HepG2 (cell line): ENCODE results near the gene MYL11. TPM values are rescaled to one million over a fixed set of nuclear protein-coding genes. Genes with fewer than 3 reads are reported as not detected.
A peak's percentile ranks its signal among the peaks of the same experiment; 100 is the strongest.

Experiments
- CREB1 ChIP-seq, 2 experiments: fragments of 450-650 bp in 1 of 2; IDR thresholded peaks; 2 replicates each; pipeline ENCODE4 v1.6.1; 2016 to 2017; ENCODE audit warnings: control low read depth in 1 of 2, mild to moderate bottlenecking in 1 of 2, missing compliant biosample characterization in 1 of 2, missing genetic modification characterization in 1 of 2
- ELF3 ChIP-seq: IDR thresholded peaks from 2 replicates; pipeline ENCODE4 v1.6.1; 2016; ENCODE audit warnings: missing genetic modification reagents, missing compliant biosample characterization
- FOSL2 ChIP-seq: sonication (generic); formaldehyde crosslinking; IDR thresholded peaks from 2 replicates; pipeline ENCODE4 v1.4.0; 2020; ENCODE audit warnings: missing genetic modification reagents
- FOXO1 ChIP-seq: sonication (generic); formaldehyde crosslinking; IDR thresholded peaks from 2 replicates; pipeline ENCODE4 v1.4.0; 2020; ENCODE audit warnings: missing genetic modification reagents
- GLI4 ChIP-seq: sonication (generic); formaldehyde crosslinking; IDR thresholded peaks from 2 replicates; pipeline ENCODE4 v1.5.1; 2020; ENCODE audit warnings: missing genetic modification reagents, mild to moderate bottlenecking, moderate library complexity, borderline replicate concordance
- KDM6A ChIP-seq: IDR thresholded peaks from 2 replicates; pipeline ENCODE4 v1.6.1; 2016; ENCODE audit warnings: low read depth
- MXI1 ChIP-seq: IDR thresholded peaks from 3 replicates; pipeline ENCODE4 v1.6.1; 2012; ENCODE audit warnings: low read depth, low read length, inconsistent platforms, borderline replicate concordance
- PHF20 ChIP-seq: sonication (generic); formaldehyde crosslinking; IDR thresholded peaks from 2 replicates; pipeline ENCODE4 v1.5.0; 2020; ENCODE audit warnings: mild to moderate bottlenecking, missing genetic modification reagents
- RAD21 ChIP-seq: fragments of 450-650 bp; formaldehyde crosslinking; IDR thresholded peaks from 2 replicates; pipeline ENCODE4 v1.5.0; 2020; ENCODE audit warnings: mild to moderate bottlenecking
- SIN3A ChIP-seq: IDR thresholded peaks from 2 replicates; pipeline ENCODE4 v1.6.1; 2011; ENCODE audit warnings: low read depth, mild to moderate bottlenecking, control low read depth, low read length, borderline replicate concordance
- TMF1 ChIP-seq: sonication (generic); formaldehyde crosslinking; IDR thresholded peaks from 2 replicates; pipeline ENCODE4 v1.8.1; 2022; ENCODE audit warnings: low read depth, missing genetic modification reagents
- YEATS4 ChIP-seq: sonication (generic); formaldehyde crosslinking; IDR thresholded peaks from 2 replicates; pipeline ENCODE4 v1.4.0; 2020; ENCODE audit warnings: missing genetic modification reagents, borderline replicate concordance
- ZBTB4 ChIP-seq: sonication (generic); formaldehyde crosslinking; IDR thresholded peaks from 2 replicates; pipeline ENCODE4 v1.4.0; 2020; ENCODE audit warnings: missing genetic modification reagents, mild to moderate bottlenecking, borderline replicate concordance
- ZMAT3 ChIP-seq: sonication (generic); formaldehyde crosslinking; conservative IDR thresholded peaks from 2 replicates; pipeline ENCODE4 v1.7.0; 2021; ENCODE audit warnings: missing genetic modification reagents
- ZNF460 ChIP-seq: sonication (generic); formaldehyde crosslinking; IDR thresholded peaks from 2 replicates; pipeline ENCODE4 v1.5.1; 2020; ENCODE audit warnings: missing genetic modification reagents, mild to moderate bottlenecking, borderline replicate concordance
- ZNF629 ChIP-seq: sonication (generic); formaldehyde crosslinking; conservative IDR thresholded peaks from 2 replicates; pipeline ENCODE4 v1.5.0; 2020; ENCODE audit warnings: missing genetic modification reagents
- ZNF670 ChIP-seq: sonication (generic); formaldehyde crosslinking; IDR thresholded peaks from 2 replicates; pipeline ENCODE4 v1.8.0; 2022; ENCODE audit warnings: mild to moderate bottlenecking, missing genetic modification reagents, borderline replicate concordance
- ZNF703 ChIP-seq: sonication (generic); formaldehyde crosslinking; IDR thresholded peaks from 2 replicates; pipeline ENCODE4 v1.5.1; 2020; ENCODE audit warnings: missing genetic modification reagents, mild to moderate bottlenecking, moderate library complexity, borderline replicate concordance
- ZNF780A ChIP-seq: sonication (generic); formaldehyde crosslinking; IDR thresholded peaks from 2 replicates; pipeline ENCODE4 v1.8.0; 2022; ENCODE audit warnings: mild to moderate bottlenecking, missing genetic modification reagents, moderate library complexity
- polyA plus RNA-seq, 8 experiments: library from polyadenylated mRNA; depleted of rRNA in 3 of 8; stranded (reverse) in 7 of 8; unstranded in 1 of 8; fragments of >200 nt; fragmentation: Illumina TruSeq in 4 of 8; extraction: Trizol in 4 of 8; gene quantifications; 2 replicates each; pipeline versions ENCODE4 v1.2.1 to v1.2.3, GENCODE V29; 2011 to 2016; ENCODE audit warnings: low read depth in 4 of 8, missing spikeins in 1 of 8, mixed read lengths in 1 of 8; ENCODE audit not compliant: insufficient read depth in 1 of 8
- total RNA-seq, 5 experiments: library from RNA; depleted of rRNA; stranded (reverse); fragments of >200 nt; fragmentation: Illumina TruSeq; extraction: Trizol; gene quantifications; 2 replicates each; pipeline ENCODE4 v1.2.3, GENCODE V29; 2016; ENCODE audit warnings: low read depth in 1 of 5
- TF ChIP-seq, protein P1 (sequence below): sonication (generic); formaldehyde crosslinking; IDR thresholded peaks from 2 replicates; pipeline ENCODE4 v1.5.0; 2020; ENCODE audit warnings: mild to moderate bottlenecking, missing genetic modification reagents
- TF ChIP-seq, protein P2 (sequence below): sonication (generic); formaldehyde crosslinking; IDR thresholded peaks from 2 replicates; pipeline ENCODE4 v1.5.1; 2020; ENCODE audit warnings: mild to moderate bottlenecking, missing genetic modification reagents, borderline replicate concordance
- TF ChIP-seq, protein P3 (sequence below): sonication (generic); formaldehyde crosslinking; IDR thresholded peaks from 2 replicates; pipeline ENCODE4 v1.5.1; 2020; ENCODE audit warnings: missing genetic modification reagents, mild to moderate bottlenecking, borderline replicate concordance

The MYL11 gene
- total and polyA plus RNA-seq, 2 of the 13 experiments (the other 11 are each of a cell fraction or from before 2014, with no cell fraction given): not detected

DNA sequence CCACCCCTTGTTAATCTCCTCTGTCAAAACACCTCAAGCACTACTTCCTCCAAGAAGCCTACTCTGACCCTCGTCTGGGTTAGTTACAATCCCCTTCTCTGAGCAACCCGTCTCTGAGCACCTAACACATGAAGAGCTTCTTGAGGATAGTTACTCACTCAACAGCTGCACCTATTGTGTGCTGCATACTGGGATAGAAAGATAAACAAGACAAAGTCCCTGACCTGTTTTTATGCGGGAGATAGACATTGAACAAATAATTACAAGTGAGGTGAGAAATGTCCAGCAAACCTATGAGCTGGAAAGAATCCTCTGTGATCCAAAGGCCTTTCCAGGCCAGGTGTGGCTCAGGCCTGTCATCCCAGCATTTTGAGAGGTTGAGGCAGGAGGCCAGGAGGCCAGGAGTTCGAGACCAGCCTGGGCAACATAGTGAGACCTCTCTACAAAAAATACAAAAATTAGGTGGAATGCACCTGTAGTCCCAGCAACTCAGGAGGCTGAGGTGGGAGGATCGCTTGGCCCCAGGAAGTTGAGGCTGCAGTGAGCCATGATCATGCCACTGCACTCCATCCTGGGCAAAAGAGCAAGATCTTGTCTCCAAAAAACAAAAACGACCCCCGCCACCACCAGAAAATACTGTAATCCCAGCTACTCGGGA, 27.3 kb downstream of the MYL11 start (continued):
- no peak for TF ChIP-seq CREB1 (IDR thresholded peaks at IDR 0.05)
- peak; percentile 67 for TF ChIP-seq CREB1 (CRISPR knock-in tag; IDR thresholded peaks at IDR 0.05)
- peak; percentile 90 for TF ChIP-seq FOXO1 (CRISPR knock-in tag)
- peak; percentile 46 for TF ChIP-seq FOSL2
- TF ChIP-seq PHF20: peak; percentile 45; the same call in 1 of the 2 replicates
- peak; percentile 68; the same call in 1 of the 3 replicates for TF ChIP-seq MXI1
- TF ChIP-seq ELF3: peak; percentile 75
- TF ChIP-seq ZBTB4 (CRISPR knock-in tag): no peak; the same call in 1 of the 2 replicates
- peak; percentile 34; the same call in 1 of the 2 replicates for TF ChIP-seq YEATS4 (CRISPR knock-in tag)
- TF ChIP-seq TMF1 (CRISPR knock-in tag): no peak
- peak; percentile 83; the same call in 1 of the 2 replicates for TF ChIP-seq KDM6A (CRISPR knock-in tag)
- 0 out of 2 replicates have a peak, but pooled peaks have one; percentile 43 for TF ChIP-seq SIN3A
- TF ChIP-seq, protein P1, sequence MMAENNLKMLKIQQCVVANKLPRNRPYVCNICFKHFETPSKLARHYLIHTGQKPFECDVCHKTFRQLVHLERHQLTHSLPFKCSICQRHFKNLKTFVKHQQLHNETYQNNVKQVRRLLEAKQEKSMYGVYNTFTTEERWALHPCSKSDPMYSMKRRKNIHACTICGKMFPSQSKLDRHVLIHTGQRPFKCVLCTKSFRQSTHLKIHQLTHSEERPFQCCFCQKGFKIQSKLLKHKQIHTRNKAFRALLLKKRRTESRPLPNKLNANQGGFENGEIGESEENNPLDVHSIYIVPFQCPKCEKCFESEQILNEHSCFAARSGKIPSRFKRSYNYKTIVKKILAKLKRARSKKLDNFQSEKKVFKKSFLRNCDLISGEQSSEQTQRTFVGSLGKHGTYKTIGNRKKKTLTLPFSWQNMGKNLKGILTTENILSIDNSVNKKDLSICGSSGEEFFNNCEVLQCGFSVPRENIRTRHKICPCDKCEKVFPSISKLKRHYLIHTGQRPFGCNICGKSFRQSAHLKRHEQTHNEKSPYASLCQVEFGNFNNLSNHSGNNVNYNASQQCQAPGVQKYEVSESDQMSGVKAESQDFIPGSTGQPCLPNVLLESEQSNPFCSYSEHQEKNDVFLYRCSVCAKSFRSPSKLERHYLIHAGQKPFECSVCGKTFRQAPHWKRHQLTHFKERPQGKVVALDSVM (CRISPR knock-in tag): peak; percentile 88; the same call in 1 of the 2 replicates
- TF ChIP-seq ZNF670 (CRISPR knock-in tag): peak; percentile 85; the same call in 1 of the 2 replicates
- 0 out of 2 replicates have a peak, but pooled peaks have one; percentile 44 for TF ChIP-seq ZNF703 (CRISPR knock-in tag)
- TF ChIP-seq RAD21 (CRISPR knock-in tag): peak; percentile 54; the same call in 1 of the 2 replicates
- peak; percentile 44; the same call in 1 of the 2 replicates for TF ChIP-seq ZNF460
- TF ChIP-seq ZNF629 (CRISPR knock-in tag): peak; percentile 91
- peak; percentile 21 for TF ChIP-seq GLI4 (CRISPR knock-in tag)
- TF ChIP-seq, protein P2, sequence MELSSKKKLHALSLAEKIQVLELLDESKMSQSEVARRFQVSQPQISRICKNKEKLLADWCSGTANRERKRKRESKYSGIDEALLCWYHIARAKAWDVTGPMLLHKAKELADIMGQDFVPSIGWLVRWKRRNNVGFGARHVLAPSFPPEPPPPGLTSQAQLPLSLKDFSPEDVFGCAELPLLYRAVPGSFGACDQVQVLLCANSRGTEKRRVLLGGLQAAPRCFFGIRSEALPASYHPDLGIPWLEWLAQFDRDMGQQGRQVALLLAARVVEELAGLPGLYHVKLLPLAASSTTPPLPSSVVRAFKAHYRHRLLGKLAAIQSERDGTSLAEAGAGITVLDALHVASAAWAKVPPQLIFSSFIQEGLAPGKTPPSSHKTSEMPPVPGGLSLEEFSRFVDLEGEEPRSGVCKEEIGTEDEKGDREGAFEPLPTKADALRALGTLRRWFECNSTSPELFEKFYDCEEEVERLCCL (CRISPR knock-in tag): no peak
- peak; percentile 54 for TF ChIP-seq ZMAT3 (CRISPR knock-in tag)
- TF ChIP-seq, protein P3, sequence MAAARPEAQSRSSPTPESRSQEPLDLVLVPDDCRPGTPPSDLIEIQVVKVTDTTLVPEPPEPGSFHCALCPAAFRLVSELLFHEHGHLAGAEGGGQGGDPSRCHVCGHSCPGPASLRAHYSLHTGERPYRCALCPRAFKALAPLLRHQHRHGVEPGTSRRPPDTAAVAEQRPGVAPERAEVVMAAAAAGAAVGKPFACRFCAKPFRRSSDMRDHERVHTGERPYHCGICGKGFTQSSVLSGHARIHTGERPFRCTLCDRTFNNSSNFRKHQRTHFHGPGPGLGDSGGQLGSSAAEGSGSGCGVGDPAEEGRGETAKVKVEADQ (CRISPR knock-in tag): no peak
- no peak for TF ChIP-seq ZNF780A (CRISPR knock-in tag)
